Thyroid gland (tissue), 4 donors: Measurements from ENCODE around the gene EEF2.
"Not testable (repeated sequence)": the region's sequence is repeated elsewhere in the genome, so short reads cannot be mapped to it uniquely, and the experiment has no call there.

Source experiments
- POLR2A ChIP-seq, 2 donors: fragments of 450-650 bp; IDR thresholded peaks; one replicate each; pipeline ENCODE4 v1.6.1; 2017; ENCODE audit warnings: antibody characterized with exemption in 2 of 2, mild to moderate bottlenecking in 2 of 2, moderate library complexity in 1 of 2
- TF ChIP-seq, protein P1 (sequence below), 6 experiments: fragments of 200-600 bp in 3 of 6; fragments of 450-650 bp in 3 of 6; sonication (generic) in 3 of 6; IDR thresholded peaks; one replicate each; pipeline ENCODE4 v1.5.1; 2016 to 2019; ENCODE audit warnings: antibody characterized with exemption in 6 of 6, mild to moderate bottlenecking in 2 of 6, inconsistent platforms in 1 of 6, moderate library complexity in 1 of 6

DNA sequence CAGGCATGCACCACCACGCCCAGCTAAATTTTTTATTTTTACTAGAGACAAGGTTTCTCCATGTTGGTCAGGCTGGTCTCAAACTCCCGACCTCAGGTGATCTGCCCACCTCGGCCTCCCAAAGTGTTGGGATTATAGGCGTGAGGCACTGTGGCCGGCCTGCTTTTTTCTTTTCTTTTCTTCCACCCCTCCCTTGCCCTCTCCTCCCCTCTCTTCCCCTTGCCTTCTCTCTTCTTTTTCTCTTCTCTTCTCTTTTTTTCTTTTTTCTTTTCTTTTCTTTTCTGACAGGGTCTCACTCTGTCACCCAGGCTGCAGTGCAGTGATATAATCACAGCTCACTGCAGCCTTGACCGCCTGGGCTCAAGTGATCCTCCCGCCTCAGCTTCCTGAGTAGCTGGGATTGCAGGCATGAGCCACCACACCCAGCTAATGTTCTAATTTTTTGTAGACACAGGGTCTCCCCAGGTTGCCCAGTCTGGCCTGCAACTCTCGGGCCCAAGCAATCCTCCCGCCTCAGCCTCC lies 32.4 kb downstream of the EEF2 start:
- not testable (repeated sequence) for TF ChIP-seq POLR2A (IDR thresholded peaks at IDR 0.05)
- TF ChIP-seq, protein P1, sequence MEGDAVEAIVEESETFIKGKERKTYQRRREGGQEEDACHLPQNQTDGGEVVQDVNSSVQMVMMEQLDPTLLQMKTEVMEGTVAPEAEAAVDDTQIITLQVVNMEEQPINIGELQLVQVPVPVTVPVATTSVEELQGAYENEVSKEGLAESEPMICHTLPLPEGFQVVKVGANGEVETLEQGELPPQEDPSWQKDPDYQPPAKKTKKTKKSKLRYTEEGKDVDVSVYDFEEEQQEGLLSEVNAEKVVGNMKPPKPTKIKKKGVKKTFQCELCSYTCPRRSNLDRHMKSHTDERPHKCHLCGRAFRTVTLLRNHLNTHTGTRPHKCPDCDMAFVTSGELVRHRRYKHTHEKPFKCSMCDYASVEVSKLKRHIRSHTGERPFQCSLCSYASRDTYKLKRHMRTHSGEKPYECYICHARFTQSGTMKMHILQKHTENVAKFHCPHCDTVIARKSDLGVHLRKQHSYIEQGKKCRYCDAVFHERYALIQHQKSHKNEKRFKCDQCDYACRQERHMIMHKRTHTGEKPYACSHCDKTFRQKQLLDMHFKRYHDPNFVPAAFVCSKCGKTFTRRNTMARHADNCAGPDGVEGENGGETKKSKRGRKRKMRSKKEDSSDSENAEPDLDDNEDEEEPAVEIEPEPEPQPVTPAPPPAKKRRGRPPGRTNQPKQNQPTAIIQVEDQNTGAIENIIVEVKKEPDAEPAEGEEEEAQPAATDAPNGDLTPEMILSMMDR (IDR thresholded peaks at IDR 0.05): not testable (repeated sequence)
